Bronchial epithelial cell (primary cell): ENCODE measurements around the gene MRPL54. TPM values are rescaled to one million over a fixed set of nuclear protein-coding genes. Genes with fewer than 3 reads are reported as not detected.

Source experiments
- DNase-seq: peaks from one replicate; pipeline ENCODE4 v3.0.0-alpha.2; 2010; ENCODE audit warnings: low read depth
- FAIRE-seq: peaks from 2 replicates; lab custom pipeline; 2011; peaks lifted over from hg19 to GRCh38; lab: Jason Lieb, UNC
- H3K27me3 ChIP-seq: 2 replicates; pipeline ENCODE4 v1.5.1; 2011; ENCODE audit warnings: low read length; ENCODE audit not compliant: control insufficient read depth, insufficient read depth
- H3K36me3 ChIP-seq: 2 replicates; pipeline ENCODE4 v1.5.1; 2011; ENCODE audit warnings: low read length; ENCODE audit not compliant: control insufficient read depth, insufficient read depth
- H3K4me3 ChIP-seq: 2 replicates; pipeline ENCODE4 v1.5.1; 2011; ENCODE audit warnings: mild to moderate bottlenecking, low read depth, low read length, control low read depth
- total RNA-seq: library from RNA; depleted of rRNA; stranded (reverse); fragments of >200 nt; gene quantifications from 2 replicates; pipeline ENCODE4 v1.2.1, GENCODE V29; 2014
- TF ChIP-seq, protein P1 (sequence below): IDR thresholded peaks from 2 replicates; pipeline ENCODE4 v1.5.1; 2011; ENCODE audit warnings: mild to moderate bottlenecking, moderate library complexity, low read length, control low read depth, inconsistent platforms; ENCODE audit not compliant: insufficient read depth, severe bottlenecking

Gene MRPL54
- total RNA-seq, 1 donor from 2014 or later: 84.8 TPM

GRCh38 chr19:3771906-3772455, 9.5 kb downstream of the MRPL54 start, which contains the start of gene RAX2:
TSS of gene RAX2 (minus strand) at chr19:3772228. CDS start at chr19:3771742, 486 bp downstream.
- Histone ChIP-seq H3K27me3 (no peaks in the 10 kb centered on the region), H3K36me3 (peaks cover 3% of the 10 kb centered on the region), H3K4me3 (no peak within 1 kb of the TSS)
- DNase-seq (no peak), FAIRE-seq (no peak)
- TF ChIP-seq, protein P1, sequence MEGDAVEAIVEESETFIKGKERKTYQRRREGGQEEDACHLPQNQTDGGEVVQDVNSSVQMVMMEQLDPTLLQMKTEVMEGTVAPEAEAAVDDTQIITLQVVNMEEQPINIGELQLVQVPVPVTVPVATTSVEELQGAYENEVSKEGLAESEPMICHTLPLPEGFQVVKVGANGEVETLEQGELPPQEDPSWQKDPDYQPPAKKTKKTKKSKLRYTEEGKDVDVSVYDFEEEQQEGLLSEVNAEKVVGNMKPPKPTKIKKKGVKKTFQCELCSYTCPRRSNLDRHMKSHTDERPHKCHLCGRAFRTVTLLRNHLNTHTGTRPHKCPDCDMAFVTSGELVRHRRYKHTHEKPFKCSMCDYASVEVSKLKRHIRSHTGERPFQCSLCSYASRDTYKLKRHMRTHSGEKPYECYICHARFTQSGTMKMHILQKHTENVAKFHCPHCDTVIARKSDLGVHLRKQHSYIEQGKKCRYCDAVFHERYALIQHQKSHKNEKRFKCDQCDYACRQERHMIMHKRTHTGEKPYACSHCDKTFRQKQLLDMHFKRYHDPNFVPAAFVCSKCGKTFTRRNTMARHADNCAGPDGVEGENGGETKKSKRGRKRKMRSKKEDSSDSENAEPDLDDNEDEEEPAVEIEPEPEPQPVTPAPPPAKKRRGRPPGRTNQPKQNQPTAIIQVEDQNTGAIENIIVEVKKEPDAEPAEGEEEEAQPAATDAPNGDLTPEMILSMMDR: no peak

DNA sequence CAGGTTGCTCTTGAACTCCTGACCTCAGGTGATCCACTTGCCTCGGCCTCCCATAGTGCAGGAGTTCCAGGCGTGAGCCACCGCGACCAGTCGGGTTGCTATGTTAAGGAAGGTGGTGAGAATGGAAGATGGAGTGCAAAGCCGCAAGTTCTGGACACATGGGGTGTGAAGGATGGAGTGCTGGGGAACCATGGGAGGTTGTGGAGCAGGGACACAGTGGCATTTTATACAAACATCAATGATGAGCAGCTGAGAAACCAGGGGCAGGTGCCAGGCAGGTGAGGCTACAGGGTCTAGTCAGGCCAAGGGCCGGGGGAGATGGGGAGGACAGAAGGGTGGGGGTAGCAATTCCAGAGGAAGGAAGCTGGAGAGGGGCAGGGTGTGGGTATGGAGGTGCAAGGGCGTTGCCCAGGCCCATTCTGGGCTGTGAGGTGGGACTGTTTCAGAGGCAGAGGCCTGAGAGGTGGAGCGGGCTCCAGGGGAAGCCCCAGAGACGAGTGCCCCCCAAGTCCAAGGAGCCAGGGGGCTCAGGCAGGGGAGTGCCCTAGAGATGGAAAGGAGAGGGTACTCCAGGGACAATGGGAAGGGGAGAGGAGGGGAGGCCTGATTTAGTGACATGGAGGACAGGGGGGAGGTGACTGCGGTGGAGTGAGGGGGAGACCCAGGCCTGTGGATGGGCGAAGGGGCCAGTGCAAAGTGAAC, 11.5 kb downstream of the MRPL54 start:
- FAIRE-seq: no peak

DNA sequence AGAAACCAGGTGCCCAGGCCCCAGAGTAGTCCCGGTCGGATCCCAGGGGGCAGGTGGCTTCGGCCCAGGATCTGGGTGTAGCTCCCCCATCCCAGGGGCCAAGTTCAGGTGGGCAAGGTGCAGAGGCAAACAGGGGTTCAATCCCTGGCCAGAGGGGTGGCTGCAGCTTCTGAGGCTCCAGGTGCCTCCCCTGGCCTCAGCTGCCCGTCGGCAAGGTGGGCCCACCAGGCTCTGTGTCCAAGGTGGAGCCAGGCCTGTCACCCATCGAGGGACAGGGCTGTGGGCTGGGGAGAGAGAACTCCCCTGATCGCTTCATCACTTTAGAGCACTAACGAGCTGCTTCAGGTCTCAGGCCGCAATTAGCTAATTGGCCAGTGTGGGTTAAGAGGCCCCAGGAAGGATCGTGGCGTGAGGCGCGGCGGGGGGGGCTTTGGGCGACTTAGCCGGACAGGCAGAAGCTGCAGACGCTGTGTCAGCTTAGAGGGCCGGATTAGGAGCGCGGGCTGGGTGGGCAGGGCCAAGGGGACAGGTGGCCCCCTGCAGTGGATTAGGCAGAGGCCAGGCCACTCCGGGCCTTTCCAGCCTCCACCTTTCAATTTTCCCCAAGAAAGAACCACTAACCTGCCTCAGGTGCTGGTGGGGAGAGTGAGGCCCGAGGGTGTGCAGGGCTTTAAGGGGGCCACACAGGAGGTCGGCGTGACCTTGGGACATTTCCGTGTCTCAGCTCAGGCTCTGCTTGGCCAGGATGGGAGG, 12.3 kb downstream of the MRPL54 start:
- Histone ChIP-seq H3K4me3 (no peak overlapping the region), H3K27me3 (no peaks in the 10 kb centered on the region), H3K36me3 (no peaks in the 10 kb centered on the region)
- DNase-seq (no peak), FAIRE-seq (no peak)
- TF ChIP-seq, protein P1: no peak

More for the DNA sequence above, 11.5 kb downstream of the MRPL54 start:
- no peak for DNase-seq
- Histone ChIP-seq H3K4me3 (no peak overlapping the region), H3K36me3 (no peaks in the 10 kb centered on the region), H3K27me3 (no peaks in the 10 kb centered on the region)
- TF ChIP-seq, protein P1: no peak

DNA sequence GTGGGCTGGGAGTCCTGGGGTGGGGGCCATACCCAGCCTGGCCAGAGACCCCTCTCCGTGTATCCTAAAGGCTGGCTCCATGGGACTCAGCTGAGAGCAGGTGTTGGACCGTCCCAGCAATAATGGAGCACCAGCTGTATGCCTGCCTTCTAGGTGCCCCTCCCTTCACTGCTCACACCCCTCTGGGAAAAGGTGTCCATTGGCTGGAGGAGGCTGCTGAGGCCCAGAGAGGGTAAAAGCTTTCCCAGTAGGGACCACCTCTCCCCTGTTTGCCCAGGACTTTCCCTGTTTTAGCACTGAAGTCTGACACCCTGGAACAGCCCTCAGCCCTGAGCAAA, 12.9 kb downstream of the MRPL54 start:
- FAIRE-seq: no peak

GRCh38 chr19:3775831-3776230, 13.3 kb downstream of the MRPL54 start:
- H3K4me3 ChIP-seq: no peak overlapping the region
- FAIRE-seq: no peak
- DNase-seq: no peak
- TF ChIP-seq, protein P1: no peak
- H3K36me3 ChIP-seq: no peaks in the 10 kb centered on the region
- H3K27me3 ChIP-seq: no peaks in the 10 kb centered on the region

More for the DNA sequence above, 12.9 kb downstream of the MRPL54 start:
- Histone ChIP-seq H3K27me3 (no peaks in the 10 kb centered on the region), H3K4me3 (no peak overlapping the region), H3K36me3 (no peaks in the 10 kb centered on the region)
- no peak for DNase-seq
- TF ChIP-seq, protein P1: no peak
